CD4-positive, alpha-beta T cell treated with Interleukin-2 at 100 ng/mL for 4 hours (primary cell): ENCODE results near the gene PRRC2A.

Source experiments
- DNase-seq: peaks from one replicate; pipeline ENCODE4 v3.0.0-alpha.2; 2020; ENCODE audit warnings: low spot score

PRRC2A gene

DNA sequence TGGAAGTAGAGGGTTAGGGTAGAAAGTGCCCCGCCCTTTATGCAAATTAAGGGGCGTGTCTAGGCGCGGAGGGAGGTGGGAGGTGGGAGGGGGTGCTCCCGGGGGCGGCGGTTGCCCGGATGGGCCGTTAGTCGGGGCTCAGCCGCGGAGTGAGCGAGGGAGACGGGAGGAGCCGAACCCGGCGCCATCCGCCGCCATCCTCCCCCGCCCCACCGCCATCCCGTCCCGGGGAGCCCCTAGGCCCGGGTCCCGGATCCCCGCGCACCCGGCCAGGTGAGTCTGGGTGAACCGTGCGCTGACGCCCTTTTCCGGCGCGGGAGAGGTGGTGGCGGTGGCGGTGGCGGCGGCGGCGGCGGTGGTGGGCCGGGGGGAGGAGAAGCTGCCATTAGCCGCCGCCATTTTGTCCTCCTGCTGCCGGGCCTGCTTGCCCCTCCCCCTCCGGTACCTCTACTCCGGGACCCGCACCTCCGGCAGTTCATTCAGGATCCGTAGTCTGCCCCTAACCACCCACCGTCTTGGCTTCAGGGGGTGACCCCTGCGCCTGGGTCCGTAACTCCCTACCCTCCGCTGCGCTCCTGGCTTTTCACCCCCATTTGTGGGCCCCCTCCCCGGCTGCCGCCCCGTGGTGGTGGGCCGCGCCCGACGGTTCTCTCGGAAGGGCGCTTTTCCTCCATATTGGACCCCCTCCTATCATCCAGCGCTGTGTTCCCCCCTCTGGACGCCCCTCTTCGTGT is at the start of gene PRRC2A:
Gene PRRC2A (plus strand): TSS at position 130 of the 734 bp plus-strand sequence. CDS start 2,075 bp downstream, outside the sequence.
- no peak for DNase-seq

DNA sequence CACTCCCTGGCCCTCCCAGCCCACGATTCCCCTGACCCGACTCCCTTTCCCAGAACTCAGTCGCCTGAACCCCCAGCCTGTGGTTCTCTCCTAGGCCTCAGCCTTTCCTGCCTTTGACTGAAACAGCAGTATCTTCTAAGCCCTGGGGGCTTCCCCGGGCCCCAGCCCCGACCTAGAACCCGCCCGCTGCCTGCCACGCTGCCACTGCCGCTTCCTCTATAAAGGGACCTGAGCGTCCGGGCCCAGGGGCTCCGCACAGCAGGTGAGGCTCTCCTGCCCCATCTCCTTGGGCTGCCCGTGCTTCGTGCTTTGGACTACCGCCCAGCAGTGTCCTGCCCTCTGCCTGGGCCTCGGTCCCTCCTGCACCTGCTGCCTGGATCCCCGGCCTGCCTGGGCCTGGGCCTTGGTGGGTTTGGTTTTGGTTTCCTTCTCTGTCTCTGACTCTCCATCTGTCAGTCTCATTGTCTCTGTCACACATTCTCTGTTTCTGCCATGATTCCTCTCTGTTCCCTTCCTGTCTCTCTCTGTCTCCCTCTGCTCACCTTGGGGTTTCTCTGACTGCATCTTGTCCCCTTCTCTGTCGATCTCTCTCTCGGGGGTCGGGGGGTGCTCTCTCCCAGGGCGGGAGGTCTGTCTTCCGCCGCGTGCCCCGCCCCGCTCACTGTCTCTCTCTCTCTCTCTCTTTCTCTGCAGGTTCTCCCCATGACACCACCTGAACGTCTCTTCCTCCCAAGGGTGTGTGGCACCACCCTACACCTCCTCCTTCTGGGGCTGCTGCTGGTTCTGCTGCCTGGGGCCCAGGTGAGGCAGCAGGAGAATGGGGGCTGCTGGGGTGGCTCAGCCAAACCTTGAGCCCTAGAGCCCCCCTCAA is 48.2 kb upstream of the PRRC2A start, which contains the start of gene LTA:
Gene LTA (plus strand): TSS at position 249 of the 871 bp plus-strand sequence. CDS start 454 bp downstream, at position 703.
- DNase-seq = peak; percentile 89

DNA sequence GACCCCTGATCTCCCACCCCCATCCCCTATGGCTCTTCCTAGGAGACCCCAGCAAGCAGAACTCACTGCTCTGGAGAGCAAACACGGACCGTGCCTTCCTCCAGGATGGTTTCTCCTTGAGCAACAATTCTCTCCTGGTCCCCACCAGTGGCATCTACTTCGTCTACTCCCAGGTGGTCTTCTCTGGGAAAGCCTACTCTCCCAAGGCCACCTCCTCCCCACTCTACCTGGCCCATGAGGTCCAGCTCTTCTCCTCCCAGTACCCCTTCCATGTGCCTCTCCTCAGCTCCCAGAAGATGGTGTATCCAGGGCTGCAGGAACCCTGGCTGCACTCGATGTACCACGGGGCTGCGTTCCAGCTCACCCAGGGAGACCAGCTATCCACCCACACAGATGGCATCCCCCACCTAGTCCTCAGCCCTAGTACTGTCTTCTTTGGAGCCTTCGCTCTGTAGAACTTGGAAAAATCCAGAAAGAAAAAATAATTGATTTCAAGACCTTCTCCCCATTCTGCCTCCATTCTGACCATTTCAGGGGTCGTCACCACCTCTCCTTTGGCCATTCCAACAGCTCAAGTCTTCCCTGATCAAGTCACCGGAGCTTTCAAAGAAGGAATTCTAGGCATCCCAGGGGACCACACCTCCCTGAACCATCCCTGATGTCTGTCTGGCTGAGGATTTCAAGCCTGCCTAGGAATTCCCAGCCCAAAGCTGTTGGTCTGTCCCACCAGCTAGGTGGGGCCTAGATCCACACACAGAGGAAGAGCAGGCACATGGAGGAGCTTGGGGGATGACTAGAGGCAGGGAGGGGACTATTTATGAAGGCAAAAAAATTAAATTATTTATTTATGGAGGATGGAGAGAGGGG is 47.0 kb upstream of the PRRC2A start:
- no peak for DNase-seq

DNA sequence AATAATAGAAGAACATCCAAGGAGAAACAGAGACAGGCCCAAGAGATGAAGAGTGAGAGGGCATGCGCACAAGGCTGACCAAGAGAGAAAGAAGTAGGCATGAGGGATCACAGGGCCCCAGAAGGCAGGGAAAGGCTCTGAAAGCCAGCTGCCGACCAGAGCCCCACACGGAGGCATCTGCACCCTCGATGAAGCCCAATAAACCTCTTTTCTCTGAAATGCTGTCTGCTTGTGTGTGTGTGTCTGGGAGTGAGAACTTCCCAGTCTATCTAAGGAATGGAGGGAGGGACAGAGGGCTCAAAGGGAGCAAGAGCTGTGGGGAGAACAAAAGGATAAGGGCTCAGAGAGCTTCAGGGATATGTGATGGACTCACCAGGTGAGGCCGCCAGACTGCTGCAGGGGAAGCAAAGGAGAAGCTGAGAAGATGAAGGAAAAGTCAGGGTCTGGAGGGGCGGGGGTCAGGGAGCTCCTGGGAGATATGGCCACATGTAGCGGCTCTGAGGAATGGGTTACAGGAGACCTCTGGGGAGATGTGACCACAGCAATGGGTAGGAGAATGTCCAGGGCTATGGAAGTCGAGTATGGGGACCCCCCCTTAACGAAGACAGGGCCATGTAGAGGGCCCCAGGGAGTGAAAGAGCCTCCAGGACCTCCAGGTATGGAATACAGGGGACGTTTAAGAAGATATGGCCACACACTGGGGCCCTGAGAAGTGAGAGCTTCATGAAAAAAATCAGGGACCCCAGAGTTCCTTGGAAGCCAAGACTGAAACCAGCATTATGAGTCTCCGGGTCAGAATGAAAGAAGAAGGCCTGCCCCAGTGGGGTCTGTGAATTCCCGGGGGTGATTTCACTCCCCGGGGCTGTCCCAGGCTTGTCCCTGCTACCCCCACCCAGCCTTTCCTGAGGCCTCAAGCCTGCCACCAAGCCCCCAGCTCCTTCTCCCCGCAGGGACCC is 46.1 kb upstream of the PRRC2A start:
- no peak for DNase-seq

DNA sequence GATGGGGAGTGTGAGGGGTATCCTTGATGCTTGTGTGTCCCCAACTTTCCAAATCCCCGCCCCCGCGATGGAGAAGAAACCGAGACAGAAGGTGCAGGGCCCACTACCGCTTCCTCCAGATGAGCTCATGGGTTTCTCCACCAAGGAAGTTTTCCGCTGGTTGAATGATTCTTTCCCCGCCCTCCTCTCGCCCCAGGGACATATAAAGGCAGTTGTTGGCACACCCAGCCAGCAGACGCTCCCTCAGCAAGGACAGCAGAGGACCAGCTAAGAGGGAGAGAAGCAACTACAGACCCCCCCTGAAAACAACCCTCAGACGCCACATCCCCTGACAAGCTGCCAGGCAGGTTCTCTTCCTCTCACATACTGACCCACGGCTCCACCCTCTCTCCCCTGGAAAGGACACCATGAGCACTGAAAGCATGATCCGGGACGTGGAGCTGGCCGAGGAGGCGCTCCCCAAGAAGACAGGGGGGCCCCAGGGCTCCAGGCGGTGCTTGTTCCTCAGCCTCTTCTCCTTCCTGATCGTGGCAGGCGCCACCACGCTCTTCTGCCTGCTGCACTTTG is 45.1 kb upstream of the PRRC2A start, which contains the start of gene TNF:
Gene TNF (plus strand): TSS at position 231 of the 567 bp plus-strand sequence. CDS start 177 bp downstream, at position 408.
- peak; percentile 91 for DNase-seq

DNA sequence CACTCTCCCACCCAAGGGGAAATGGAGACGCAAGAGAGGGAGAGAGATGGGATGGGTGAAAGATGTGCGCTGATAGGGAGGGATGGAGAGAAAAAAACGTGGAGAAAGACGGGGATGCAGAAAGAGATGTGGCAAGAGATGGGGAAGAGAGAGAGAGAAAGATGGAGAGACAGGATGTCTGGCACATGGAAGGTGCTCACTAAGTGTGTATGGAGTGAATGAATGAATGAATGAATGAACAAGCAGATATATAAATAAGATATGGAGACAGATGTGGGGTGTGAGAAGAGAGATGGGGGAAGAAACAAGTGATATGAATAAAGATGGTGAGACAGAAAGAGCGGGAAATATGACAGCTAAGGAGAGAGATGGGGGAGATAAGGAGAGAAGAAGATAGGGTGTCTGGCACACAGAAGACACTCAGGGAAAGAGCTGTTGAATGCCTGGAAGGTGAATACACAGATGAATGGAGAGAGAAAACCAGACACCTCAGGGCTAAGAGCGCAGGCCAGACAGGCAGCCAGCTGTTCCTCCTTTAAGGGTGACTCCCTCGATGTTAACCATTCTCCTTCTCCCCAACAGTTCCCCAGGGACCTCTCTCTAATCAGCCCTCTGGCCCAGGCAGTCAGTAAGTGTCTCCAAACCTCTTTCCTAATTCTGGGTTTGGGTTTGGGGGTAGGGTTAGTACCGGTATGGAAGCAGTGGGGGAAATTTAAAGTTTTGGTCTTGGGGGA is 44.4 kb upstream of the PRRC2A start:
- DNase-seq = no peak

DNA sequence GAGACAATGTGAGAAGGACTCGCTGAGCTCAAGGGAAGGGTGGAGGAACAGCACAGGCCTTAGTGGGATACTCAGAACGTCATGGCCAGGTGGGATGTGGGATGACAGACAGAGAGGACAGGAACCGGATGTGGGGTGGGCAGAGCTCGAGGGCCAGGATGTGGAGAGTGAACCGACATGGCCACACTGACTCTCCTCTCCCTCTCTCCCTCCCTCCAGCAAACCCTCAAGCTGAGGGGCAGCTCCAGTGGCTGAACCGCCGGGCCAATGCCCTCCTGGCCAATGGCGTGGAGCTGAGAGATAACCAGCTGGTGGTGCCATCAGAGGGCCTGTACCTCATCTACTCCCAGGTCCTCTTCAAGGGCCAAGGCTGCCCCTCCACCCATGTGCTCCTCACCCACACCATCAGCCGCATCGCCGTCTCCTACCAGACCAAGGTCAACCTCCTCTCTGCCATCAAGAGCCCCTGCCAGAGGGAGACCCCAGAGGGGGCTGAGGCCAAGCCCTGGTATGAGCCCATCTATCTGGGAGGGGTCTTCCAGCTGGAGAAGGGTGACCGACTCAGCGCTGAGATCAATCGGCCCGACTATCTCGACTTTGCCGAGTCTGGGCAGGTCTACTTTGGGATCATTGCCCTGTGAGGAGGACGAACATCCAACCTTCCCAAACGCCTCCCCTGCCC is 43.5 kb upstream of the PRRC2A start:
- DNase-seq = peak; percentile 43

DNA sequence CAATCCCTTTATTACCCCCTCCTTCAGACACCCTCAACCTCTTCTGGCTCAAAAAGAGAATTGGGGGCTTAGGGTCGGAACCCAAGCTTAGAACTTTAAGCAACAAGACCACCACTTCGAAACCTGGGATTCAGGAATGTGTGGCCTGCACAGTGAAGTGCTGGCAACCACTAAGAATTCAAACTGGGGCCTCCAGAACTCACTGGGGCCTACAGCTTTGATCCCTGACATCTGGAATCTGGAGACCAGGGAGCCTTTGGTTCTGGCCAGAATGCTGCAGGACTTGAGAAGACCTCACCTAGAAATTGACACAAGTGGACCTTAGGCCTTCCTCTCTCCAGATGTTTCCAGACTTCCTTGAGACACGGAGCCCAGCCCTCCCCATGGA is 42.9 kb upstream of the PRRC2A start:
- DNase-seq = no peak

DNA sequence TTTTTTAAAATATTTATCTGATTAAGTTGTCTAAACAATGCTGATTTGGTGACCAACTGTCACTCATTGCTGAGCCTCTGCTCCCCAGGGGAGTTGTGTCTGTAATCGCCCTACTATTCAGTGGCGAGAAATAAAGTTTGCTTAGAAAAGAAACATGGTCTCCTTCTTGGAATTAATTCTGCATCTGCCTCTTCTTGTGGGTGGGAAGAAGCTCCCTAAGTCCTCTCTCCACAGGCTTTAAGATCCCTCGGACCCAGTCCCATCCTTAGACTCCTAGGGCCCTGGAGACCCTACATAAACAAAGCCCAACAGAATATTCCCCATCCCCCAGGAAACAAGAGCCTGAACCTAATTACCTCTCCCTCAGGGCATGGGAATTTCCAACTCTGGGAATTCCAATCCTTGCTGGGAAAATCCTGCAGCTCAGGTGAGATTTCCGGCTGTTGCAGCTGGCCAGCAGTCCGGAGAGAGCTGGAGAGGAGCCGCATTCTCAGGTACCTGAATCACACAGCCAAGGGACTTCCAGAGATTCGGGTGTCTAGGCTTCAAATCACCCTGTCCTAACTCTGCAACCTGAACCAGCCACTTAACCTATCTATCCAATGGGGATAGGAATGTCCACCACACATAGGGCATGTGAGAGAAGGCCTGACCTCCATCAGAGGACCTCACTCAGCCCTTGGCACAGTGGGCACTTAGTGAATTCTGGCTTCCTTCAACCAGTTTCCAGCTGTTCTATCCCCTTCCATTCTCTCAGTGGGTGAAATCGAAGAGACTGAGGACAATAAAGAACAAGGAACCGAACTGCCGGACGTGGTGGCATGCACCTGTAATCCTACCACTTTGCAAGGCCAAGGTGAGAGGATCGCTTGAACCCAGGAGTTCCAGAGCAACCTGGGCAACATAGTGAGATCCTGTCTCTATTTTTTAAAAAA is 42.1 kb upstream of the PRRC2A start:
- DNase-seq = no peak

DNA sequence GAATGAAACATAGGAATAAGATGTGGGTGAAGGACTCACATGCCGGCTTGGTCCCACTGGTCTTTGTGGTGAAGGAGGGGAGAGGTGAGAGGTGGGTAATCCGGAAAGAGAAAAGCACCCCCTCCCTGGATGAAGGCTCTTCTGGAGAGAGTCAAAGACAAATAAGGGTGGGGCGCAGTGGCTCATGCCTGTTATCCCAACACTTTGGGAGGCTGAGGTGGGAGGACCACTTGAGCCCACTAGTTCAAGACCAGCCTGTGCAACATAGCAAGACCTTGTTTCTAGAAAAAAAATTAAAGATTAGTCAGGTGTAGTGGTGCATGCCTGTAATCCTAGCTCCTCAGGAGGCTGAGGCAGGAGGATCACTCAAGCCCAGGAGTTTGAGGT is 41.4 kb upstream of the PRRC2A start:
- DNase-seq = no peak

DNA sequence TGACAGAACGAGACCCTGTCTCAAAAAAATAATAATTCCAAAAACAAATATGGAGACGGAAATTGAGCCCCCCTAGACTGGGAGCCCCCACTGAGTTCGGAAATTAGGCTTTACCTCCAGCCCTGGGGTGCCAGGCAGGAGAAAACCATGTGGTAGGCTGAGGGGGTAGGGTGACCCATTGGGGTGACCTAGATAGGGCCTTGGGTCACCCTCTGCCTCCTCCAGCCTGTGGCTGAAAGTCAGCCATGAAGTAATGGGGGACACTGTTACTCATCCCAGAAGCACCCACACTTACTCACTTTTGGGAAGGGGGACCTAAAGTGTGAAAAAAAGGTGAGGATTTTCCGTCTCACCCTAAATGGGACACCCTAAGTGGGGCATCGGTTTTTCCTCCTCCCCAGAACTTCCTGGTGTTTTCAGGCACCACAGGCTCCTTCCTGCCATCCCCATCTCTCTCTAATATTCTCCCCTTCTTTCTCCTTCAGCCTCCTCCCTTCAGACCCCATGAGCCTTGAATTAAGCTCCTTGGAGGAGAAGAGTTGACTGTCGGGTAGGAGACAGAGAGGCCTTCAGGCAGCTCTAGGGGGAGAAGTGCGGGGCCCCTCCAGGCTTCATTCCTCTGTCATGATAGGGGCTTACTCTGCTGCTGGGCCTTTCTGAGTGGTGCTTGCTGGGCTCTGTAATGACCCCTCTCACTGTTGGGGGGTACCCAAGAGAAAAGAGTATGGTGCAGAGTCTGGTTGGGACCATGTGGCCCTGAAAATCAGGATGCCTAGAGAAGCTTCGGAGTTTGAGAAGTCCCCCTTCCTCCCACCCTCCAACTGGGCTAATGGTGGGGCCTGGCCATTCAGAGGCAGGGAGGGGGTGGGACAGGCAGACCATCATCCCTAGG is 40.7 kb upstream of the PRRC2A start:
- DNase-seq = no peak

DNA sequence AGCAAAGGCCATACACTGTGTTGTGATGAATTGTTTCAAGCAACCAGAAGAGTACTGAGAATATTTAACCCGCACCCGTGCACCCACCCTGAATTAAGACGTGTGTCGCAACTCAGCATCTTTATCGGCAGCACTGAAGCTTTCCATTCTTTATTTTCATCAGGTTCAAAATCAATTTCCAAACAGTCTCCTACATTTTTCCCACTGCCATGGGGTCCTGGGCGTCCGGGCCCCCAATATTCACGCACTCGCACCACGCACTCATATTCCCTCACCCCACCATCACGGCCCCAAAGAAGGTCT is 40.1 kb upstream of the PRRC2A start:
- no peak for DNase-seq

DNA sequence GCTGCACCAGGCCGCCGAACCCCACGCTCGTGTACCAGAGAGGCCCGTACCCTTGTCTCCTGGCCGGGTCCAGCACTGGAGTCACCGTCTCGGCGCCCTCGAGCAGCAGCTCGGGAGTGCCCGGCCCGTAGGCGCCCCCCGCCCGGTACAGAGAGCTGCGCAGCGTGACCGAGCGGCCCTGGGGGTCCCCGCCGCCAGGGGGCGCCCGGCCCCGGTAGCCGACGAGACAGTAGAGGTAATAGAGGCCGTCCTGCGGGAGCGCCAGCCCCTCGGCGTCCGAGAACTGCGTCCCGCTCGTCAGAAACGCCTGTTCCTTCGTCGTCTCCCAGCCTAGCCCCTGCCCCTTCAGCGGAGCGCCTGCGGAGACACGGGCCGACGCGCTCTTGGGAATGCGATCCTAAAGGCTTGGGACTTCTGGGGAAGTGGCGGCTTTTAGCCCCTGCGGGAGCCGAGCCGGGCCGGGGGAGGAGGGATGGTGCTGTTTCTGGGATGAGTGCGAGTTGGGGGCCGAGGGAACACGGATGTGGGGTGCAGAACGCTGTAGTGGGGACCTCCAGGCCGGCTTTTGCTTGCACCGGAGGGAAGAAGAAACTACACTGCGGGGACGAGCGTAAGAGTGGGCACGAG is 39.6 kb upstream of the PRRC2A start:
- DNase-seq = peak; percentile 91

DNA sequence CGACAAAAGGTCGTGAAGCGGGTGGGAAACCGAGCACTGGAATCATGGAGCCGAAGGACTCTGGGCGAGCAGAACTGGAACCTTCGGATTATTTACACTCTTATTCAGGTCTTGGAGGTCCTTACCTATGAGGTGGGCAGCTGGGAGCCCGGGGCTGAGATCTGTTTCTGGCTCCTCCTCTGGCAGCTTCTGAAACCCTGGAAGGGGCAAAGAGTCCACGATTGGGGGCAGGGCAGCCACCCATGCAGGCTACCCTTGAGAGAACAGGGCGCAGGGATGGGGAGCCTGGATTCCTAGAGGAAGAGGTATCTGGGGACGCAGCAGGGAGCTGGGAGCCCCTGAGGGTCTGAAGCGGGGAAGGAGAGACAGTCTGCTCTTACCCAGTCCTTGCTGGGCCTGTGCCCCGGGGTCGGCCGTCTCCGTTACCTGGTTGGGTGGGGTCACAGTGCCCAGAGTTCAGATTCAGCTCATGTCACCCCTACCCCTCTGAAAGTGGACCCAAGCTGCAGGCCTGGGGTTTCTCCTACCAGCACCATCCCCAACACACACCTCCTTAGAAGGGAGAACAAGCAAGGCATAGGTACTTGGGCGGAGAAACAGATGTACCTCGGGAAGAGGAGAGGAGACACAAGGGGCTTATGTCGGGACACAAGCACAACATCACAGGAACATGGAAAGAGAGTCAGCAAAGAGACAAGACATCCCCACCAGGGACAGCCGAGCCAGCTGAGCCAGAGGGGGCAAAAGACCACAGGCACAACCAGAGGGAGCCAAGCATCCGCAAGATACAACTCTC is 38.9 kb upstream of the PRRC2A start:
- no peak for DNase-seq

DNA sequence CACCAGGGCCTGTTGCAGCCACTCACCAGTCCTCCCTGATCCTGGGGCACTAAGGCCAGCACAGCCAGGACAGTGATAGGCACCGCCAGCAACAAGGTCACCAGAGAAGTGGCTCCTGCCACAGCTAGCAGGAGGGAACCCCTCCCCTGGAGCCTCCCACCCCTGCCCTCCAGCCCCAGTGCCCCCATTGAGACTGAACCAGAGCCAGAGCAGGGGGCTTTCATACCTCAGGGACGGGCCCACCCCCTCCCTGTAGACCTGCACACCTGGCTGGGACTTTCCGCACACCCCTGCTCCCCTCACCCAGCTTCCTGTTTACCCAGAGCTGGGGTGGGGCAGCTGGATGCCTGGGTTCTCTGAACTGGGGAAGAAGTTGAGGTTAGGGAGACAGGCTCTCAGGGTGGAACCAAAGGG is 38.3 kb upstream of the PRRC2A start, which contains the start of gene LTB:
Gene LTB (minus strand): TSS at position 195 of the 414 bp plus-strand sequence. CDS start 7 bp downstream, at position 188.
- DNase-seq = peak; percentile 88

DNA sequence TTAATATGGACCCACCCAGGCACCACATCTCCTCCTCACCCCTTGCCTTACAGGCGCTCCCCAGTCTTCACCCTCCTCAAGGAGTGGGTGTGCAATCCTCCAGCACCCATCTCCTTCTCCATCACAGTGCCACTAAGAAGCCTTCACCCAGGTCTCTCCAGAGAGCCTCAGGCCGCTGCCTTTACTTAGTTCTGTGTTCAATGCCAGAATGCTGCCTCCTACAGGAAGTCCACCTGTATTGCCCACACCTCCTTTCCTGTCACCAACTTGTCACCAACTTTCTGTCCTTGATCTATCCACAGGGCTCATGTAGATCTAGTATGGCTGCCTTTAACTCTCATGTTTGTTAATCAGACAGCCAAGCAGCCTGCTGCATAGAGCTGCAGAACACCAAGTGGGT is 35.0 kb upstream of the PRRC2A start:
- DNase-seq = peak; percentile 70
